Effector CD4-positive, alpha-beta T cell (primary cell): Measurements from ENCODE around the gene SRRM3.
"Not testable (repeated sequence)": the region's sequence is repeated elsewhere in the genome, so short reads cannot be mapped to it uniquely, and the experiment has no call there.

ENCODE experiments used
- DNase-seq: peaks from one replicate; pipeline ENCODE4 v3.0.0-alpha.2; 2020

The SRRM3 gene

GRCh38 chr7:76189276-76189675 is 12.4 kb upstream of the SRRM3 start:
- DNase-seq, result no peak

DNA sequence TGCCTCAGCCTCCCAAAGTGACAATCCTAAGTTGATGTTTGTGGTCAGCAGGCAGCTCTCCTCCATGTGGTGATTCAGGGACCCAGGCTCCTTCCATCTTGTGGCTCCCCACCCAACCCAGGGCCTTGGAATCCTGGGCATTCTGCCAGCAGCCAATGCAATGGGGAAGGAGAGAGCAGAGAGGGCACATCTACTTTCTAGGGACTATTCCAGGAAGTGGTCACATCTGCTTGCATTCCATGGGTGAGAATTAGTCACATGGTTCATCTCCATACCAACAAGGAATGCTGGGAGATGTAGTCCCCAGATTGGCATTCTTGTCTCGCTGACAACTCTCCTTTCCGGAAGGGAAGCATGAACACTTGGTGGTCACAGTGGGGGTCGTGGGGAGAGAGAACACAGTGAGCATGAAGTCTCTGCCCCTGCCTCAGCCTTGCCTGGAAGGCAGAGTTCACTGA is 9.9 kb upstream of the SRRM3 start:
- DNase-seq, result no peak

- DNase-seq, result no peak
Observed at GRCh38 chr7:76193466-76193865, 8.2 kb upstream of the SRRM3 start.

GRCh38 chr7:76193883-76194282 is 7.8 kb upstream of the SRRM3 start:
- no peak for DNase-seq

DNA sequence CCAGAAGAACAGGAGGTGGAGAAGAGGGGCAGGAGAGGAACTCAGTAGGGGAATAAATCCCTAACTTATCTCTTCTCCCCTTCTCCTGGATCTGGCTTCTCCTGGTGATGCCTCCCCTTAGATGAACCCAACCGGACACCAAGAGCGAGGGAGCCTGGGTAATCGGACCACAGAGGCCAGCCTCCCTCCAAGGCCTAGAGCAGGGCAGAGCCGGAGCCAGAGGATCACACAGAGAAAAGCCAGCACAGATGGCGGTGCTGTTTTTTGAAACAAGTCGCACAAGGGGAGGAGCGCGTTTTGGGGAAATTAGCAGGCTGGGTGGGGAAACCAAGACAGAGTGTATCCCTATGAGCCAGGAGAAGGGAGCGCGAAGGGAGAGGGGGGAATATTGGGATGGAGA is 4.9 kb upstream of the SRRM3 start:
- no peak for DNase-seq

DNA sequence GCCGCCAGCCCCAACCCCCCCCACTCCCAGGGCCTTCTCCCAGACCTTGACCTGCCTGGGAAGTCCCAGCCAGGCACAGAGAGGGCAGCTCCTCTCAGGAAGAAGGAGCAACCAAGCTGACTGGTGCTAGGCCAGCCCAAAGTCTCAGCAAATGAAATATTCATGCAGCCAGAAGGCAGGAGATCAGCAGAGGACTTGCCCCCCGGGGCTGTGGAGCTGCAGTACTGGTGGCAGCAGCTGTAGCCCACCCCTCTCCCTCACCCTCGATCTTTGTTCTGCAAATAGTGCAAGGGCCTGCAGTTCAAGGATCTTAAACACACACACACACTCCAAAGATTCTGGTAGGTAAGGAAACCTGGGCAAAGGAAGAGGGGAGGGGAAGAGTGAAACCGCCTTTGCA is 3.5 kb upstream of the SRRM3 start:
- no peak for DNase-seq

GRCh38 chr7:76202666-76203030 is 952 bp downstream of the SRRM3 start:
- DNase-seq, result no peak

DNA sequence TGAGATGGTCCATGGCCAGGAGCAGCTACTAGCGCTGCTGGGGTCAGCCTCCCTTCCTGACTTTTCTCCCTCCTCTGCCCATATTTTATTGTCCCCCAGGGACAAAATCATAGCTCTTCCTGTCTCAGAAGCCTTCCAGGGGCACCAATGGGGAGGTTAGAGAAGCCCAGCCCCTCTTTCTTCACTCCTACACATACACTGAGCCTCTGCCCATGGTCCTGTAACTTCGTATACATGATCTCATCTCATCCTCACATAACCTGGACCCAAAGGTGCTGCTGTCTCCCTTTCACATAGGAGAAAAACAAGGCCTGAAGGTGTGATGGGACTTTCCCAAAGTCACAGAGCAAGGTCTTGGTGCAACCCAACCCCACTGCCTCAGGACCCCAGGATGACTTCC is 2.5 kb downstream of the SRRM3 start:
- DNase-seq, result no peak

DNA sequence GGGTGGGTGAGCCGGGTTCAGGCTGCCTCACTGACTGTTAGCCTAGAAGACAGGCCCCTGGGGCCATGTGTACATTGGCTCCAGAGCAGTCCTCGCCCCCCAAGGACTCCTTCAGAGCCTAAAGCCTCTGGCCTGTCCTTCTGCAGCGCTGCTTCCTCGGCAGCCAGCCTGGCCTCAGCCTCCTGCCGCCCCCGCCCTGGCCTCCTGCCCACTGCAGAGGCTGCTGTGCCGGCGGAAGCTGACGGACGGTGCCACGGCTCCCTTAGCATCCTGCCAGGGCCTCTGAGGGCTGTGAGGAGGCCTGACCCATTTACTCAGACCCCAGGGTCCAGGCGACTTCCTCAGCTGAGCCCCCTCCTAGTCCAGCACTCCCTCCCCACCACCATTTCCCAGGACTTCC is 4.9 kb downstream of the SRRM3 start:
- DNase-seq, result no peak

DNA sequence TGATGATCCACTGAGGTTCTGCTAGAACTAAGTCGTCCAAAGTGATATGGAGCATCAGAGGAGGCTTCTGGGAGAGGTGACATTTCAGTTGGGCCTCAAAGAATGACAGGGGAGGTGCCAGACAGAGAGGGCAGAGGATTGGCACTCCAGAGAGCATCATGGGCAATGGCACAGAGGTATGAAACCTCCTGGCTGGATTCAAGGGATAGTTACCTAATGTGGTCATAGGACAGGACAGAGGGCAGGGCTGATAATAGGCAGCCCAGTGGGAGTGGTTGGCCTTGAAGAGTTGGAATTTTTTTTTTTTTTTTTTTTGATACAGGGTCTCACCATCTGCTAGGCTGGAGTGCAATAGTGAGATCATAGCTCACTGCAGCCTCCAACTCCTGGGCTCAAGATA is 7.6 kb downstream of the SRRM3 start:
- DNase-seq, result no peak

GRCh38 chr7:76211216-76211615 is 9.5 kb downstream of the SRRM3 start:
- DNase-seq, result no peak

- not testable (repeated sequence) for DNase-seq
Observed at GRCh38 chr7:76215349-76215748, 13.7 kb downstream of the SRRM3 start.

DNA sequence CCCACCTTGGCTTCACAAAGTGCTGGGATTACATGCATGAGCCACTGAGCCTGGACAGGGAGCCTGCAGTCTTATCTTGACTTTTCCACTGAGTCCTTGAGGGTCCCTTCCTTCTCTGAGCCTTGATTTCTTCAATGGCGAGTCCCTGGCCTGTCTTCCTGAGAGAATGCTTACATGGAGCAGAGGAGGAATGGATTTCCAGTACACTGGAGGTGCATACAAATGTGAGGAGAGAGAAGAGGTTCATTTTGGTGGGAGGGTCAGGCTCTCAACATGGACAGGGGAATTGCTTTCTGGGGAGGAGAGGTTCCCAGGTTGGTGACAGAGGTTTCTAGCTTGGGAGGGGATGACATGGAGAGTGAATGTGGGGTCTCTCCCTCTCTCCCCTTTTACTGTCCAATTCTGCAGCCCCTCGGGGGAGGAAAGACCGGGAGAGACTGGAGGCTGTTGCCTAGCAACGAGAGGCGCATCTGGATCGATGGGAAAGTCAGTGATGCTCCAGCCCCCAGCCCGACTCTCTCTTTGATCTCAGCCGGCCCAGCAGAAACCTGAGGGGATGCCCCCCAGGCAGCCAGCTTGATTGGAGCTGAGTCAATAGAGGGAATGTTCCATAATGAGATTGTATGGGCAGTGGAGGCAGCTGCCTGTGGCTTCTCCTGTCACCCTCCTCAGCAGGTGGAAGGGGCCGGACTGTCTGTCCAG is 14.8 kb downstream of the SRRM3 start:
- DNase-seq, result no peak

GRCh38 chr7:76217942-76218566 is 16.4 kb downstream of the SRRM3 start:
- DNase-seq, result no peak

GRCh38 chr7:76220185-76221057 is 18.7 kb downstream of the SRRM3 start:
- DNase-seq, result no peak

DNA sequence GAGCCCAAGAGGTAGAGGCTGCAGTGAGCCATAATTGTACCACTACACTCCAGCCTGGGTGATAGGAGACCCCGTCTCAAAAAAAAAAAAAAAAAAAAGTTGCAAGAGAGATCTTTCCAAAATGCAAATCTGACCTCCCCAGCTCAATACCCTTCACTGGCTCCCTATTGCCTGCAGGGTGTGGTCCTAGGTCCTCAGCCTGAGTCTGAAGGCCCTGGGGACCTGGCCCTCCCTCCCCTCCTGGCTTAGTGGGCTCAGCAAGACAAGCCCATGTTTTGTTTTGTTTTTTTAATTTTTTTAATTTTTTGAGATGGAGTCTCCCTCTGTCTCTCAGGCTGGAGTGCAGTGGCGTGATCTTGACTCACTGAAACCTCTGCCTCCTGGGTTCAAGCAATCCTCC is 20.6 kb downstream of the SRRM3 start:
- DNase-seq, result no peak

DNA sequence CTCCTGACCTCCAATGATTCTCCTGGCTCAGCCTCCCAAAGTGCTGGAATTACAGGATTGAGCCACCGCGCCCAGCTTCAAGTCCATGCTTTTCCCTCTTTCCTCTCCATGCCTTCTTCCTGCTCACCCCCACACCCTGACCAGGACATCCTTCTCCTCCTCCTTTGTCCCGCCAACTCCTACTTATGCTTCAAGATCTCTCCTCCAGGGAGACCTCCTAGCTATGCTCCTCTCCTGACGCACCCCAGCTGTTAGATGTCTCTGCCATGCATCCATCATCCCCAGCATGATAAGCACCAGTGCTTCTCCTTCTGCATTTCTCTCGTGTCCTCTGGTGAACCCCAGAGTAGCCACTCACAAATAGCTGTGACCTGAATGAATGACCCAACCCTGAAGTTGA is 21.1 kb downstream of the SRRM3 start:
- no peak for DNase-seq

- DNase-seq, result no peak
Observed at GRCh38 chr7:76223286-76223972, 21.7 kb downstream of the SRRM3 start.

DNA sequence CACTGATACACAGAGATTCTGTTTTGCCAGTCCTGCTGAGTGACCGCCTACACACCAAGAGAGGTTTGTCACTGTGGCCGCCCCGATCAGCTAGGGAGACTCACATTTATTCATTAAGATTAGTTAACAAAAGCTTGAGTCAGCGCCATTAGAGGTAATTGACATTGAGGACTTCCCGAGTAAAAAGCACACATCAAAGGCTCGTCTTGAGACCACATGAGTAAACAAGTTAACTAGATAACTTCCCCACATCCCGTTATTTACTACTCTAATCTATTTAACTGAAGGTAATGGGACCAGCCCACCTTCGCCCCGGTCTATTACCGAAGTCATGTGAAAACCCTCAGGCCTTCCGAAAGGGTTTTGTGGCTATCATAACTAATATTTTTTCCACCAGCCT is 23.0 kb downstream of the SRRM3 start:
- no peak for DNase-seq

- DNase-seq, result no peak
Observed at GRCh38 chr7:76225379-76225778, 23.7 kb downstream of the SRRM3 start.

DNA sequence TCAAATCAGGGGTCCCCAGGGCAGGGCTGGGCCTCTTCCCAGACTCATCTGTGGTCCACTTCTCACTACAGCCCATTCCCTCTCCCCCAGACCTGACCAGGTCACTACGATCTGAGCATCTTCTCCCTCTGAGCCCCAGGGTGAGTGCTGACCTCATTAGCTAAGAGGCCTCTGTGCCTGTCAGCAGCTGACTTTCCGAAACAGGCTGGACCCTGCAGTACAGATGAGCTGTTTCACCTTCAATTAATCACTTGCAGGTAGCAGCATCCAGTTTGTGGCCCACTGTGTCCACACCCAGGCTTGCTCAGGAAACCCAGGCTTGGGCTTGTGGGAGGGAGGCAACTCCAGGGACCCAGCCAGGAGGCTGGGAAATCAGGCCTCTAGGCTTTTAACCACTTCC is 24.3 kb downstream of the SRRM3 start:
- DNase-seq, result no peak

DNA sequence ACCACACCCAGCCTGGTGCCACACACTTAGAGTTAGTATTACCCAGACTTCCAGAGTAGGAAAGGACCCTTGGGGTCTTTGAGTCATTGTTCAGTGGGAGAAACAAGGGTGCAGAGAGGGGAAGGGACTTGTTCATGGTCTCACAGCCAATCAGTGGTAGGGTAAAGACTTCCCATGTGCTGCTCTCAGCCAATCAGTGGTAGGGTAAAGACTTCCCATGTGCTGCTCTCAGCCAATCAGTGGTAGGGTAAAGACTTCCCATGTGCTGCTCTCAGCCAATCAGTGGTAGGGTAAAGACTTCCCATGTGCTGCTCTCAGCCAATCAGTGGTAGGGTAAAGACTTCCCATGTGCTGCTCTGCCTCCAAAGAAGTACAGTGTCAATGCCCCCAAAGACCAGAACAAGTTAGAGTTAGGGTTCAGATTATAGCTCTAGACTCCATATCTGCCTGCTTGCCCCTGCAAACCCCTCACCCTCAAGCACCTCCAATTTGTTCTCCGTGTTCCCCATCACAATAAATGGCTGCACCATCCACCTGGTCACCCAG is 25.3 kb downstream of the SRRM3 start:
- DNase-seq, result not testable (repeated sequence)

GRCh38 chr7:76230214-76230613 is 28.5 kb downstream of the SRRM3 start:
- no peak for DNase-seq
